Trophoblast cell (in vitro differentiated cells and primary cell): ENCODE data around the gene PSMD12.
A peak's percentile ranks its signal among the peaks of the same experiment; 100 is the strongest.

ENCODE experiments used
- DNase-seq, 2 donors: peaks; one replicate each; pipeline ENCODE4 v3.0.0-alpha.2; 2016
- H2AFZ ChIP-seq: 2 replicates; pipeline ENCODE4 v1.6.1; 2013; ENCODE audit warnings: low read length, moderate library complexity, mild to moderate bottlenecking; ENCODE audit not compliant: insufficient read depth, poor library complexity
- H2AK5ac ChIP-seq: 2 replicates; pipeline ENCODE4 v1.6.1; 2013; ENCODE audit warnings: mild to moderate bottlenecking, low read length
- H2BK120ac ChIP-seq: 2 replicates; pipeline ENCODE4 v1.6.1; 2013; ENCODE audit warnings: low read length, mild to moderate bottlenecking, moderate library complexity; ENCODE audit not compliant: insufficient read depth, poor library complexity
- H2BK12ac ChIP-seq: 2 replicates; pipeline ENCODE4 v1.6.1; 2013; ENCODE audit warnings: mild to moderate bottlenecking, low read length, moderate library complexity
- H2BK5ac ChIP-seq: 2 replicates; pipeline ENCODE4 v1.6.1; 2013; ENCODE audit warnings: low read length, low read depth, moderate library complexity, mild to moderate bottlenecking; ENCODE audit not compliant: poor library complexity
- H3K14ac ChIP-seq: 2 replicates; pipeline ENCODE4 v1.6.1; 2013; ENCODE audit warnings: mild to moderate bottlenecking, low read length
- H3K18ac ChIP-seq: 2 replicates; pipeline ENCODE4 v1.6.1; 2013; ENCODE audit warnings: mild to moderate bottlenecking, low read length
- H3K23ac ChIP-seq: 2 replicates; pipeline ENCODE4 v1.6.1; 2013; ENCODE audit warnings: low read length
- H3K27ac ChIP-seq: 2 replicates; pipeline ENCODE4 v1.5.1; 2013; ENCODE audit warnings: low read depth, mild to moderate bottlenecking, inconsistent platforms, low read length, moderate library complexity
- H3K27me3 ChIP-seq: 2 replicates; pipeline ENCODE4 v1.6.1; 2013; ENCODE audit warnings: inconsistent platforms, mild to moderate bottlenecking, low read length, moderate library complexity; ENCODE audit not compliant: insufficient read depth
- H3K36me3 ChIP-seq, 2 experiments: 1 replicate in 1 of 2; 2 replicates in 1 of 2; pipeline ENCODE4 v1.6.1; 2013; ENCODE audit warnings: low read length in 2 of 2, mild to moderate bottlenecking in 2 of 2, moderate library complexity in 1 of 2; ENCODE audit not compliant: insufficient read depth in 2 of 2, control insufficient read depth in 1 of 2
- H3K4ac ChIP-seq: 2 replicates; pipeline ENCODE4 v1.6.1; 2013; ENCODE audit warnings: low read depth, mild to moderate bottlenecking, low read length, moderate library complexity
- H3K4me1 ChIP-seq, 2 experiments: 1 replicate in 1 of 2; 2 replicates in 1 of 2; pipeline ENCODE4 v1.6.1; 2013; ENCODE audit warnings: low read length in 2 of 2, mild to moderate bottlenecking in 2 of 2, moderate library complexity in 1 of 2; ENCODE audit not compliant: insufficient read depth in 2 of 2, control insufficient read depth in 1 of 2
- H3K4me2 ChIP-seq: 2 replicates; pipeline ENCODE4 v1.6.1; 2013; ENCODE audit warnings: inconsistent platforms, mild to moderate bottlenecking, low read length, moderate library complexity
- H3K4me3 ChIP-seq: 2 replicates; pipeline ENCODE4 v1.5.1; 2013; ENCODE audit warnings: mild to moderate bottlenecking, low read depth, low read length, inconsistent platforms
- H3K79me1 ChIP-seq: one replicate; pipeline ENCODE4 v1.6.1; 2013; ENCODE audit warnings: low read length
- H3K79me2 ChIP-seq: 2 replicates; pipeline ENCODE4 v1.6.1; 2013; ENCODE audit warnings: low read length, mild to moderate bottlenecking; ENCODE audit not compliant: control insufficient read depth, insufficient read depth, poor library complexity
- H3K9ac ChIP-seq: 2 replicates; pipeline ENCODE4 v1.6.1; 2013; ENCODE audit warnings: mild to moderate bottlenecking, low read length
- H3K9me3 ChIP-seq: 2 replicates; pipeline ENCODE4 v1.6.1; 2013; ENCODE audit warnings: low read depth, mild to moderate bottlenecking, control low read depth, inconsistent platforms, low read length; ENCODE audit not compliant: insufficient read depth
- H4K12ac ChIP-seq: 2 replicates; pipeline ENCODE4 v1.6.1; 2013; ENCODE audit warnings: low read depth, mild to moderate bottlenecking, low read length, moderate library complexity
- H4K8ac ChIP-seq: 2 replicates; pipeline ENCODE4 v1.6.1; 2013; ENCODE audit warnings: low read depth, mild to moderate bottlenecking, low read length, moderate library complexity
- H4K91ac ChIP-seq: one replicate; pipeline ENCODE4 v1.6.1; 2013; ENCODE audit warnings: low read depth, mild to moderate bottlenecking, low read length, moderate library complexity
- WGBS: extraction: QIAGEN DNeasy Blood & Tissue Kit; methylation state at CpG from one replicate; pipeline ENCODE4 v1.1.7; 2013; ENCODE audit warnings: missing lambda C conversion rate; ENCODE audit not compliant: insufficient read length, insufficient coverage; ENCODE audit errors: extremely low coverage; 5-methylcytosine and 5-hydroxymethylcytosine counted together

The PSMD12 gene

GRCh38 chr17:67401106-67401505, 34.7 kb upstream of the PSMD12 start:
- H3K4me2 ChIP-seq, result no peak overlapping the region
- no peak overlapping the region for H3K23ac ChIP-seq
- no peak overlapping the region for H3K14ac ChIP-seq
- no peak overlapping the region for H2AFZ ChIP-seq
- H3K79me1 ChIP-seq, result no peaks in the 10 kb centered on the region
- H3K36me3 ChIP-seq, result no peaks in the 10 kb centered on the region
- H3K79me2 ChIP-seq, result no peaks in the 10 kb centered on the region
- no peak overlapping the region for H3K4me3 ChIP-seq
- peak; percentile 84 to 97 for DNase-seq
- no peak overlapping the region for H3K27ac ChIP-seq
- peaks cover 0 to 3% of the 10 kb centered on the region in 2 experiments for H3K4me1 ChIP-seq
- no peak overlapping the region for H3K4ac ChIP-seq
- H3K9me3 ChIP-seq, result no peaks in the 10 kb centered on the region
- no peak overlapping the region for H4K8ac ChIP-seq
- no peak overlapping the region for H3K9ac ChIP-seq
- no peak overlapping the region for H3K18ac ChIP-seq
- H2AK5ac ChIP-seq, result no peak overlapping the region
- no peak overlapping the region for H2BK5ac ChIP-seq
- no peaks in the 10 kb centered on the region for H3K27me3 ChIP-seq
- H4K12ac ChIP-seq, result no peak overlapping the region
- H4K91ac ChIP-seq, result no peak overlapping the region
- no peak overlapping the region for H2BK12ac ChIP-seq
- no peak overlapping the region for H2BK120ac ChIP-seq
- WGBS, result no CpG with 5 or more reads among the region's 9 CpGs

DNA sequence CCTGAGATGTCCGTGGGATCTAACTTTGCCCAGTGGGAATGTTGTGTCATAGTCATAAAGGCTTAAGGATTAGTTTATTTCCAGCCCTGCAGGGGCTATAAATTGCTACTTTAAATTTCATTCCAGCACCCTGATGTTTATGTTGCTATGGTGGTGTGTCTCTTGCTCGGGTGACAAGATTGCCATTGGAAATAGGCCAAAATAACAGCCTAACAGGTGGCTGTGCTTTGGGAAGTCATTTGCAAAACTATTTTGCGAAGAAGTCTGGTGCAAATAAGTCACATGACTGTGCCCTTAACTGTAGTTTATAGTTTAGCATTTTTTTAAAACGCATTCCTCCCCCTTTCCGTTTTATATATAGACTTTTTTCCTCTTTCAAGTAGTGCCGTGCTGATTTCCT, 33.8 kb upstream of the PSMD12 start:
- Histone ChIP-seq H2AFZ (no peak overlapping the region), H3K4ac (no peak overlapping the region), H2BK5ac (no peak overlapping the region), H2BK12ac (no peak overlapping the region), H4K12ac (no peak overlapping the region), H2BK120ac (no peak overlapping the region), H3K27me3 (no peaks in the 10 kb centered on the region), H3K36me3 (no peaks in the 10 kb centered on the region), H2AK5ac (no peak overlapping the region), H3K9ac (no peak overlapping the region), H3K4me1 (peaks cover 0 to 3% of the 10 kb centered on the region in 2 experiments), H3K4me3 (no peak overlapping the region), H3K14ac (no peak overlapping the region), H3K18ac (no peak overlapping the region), H3K79me2 (no peaks in the 10 kb centered on the region), H4K91ac (no peak overlapping the region), H3K79me1 (no peaks in the 10 kb centered on the region), H3K27ac (no peak overlapping the region), H3K23ac (no peak overlapping the region), H3K9me3 (no peaks in the 10 kb centered on the region), H3K4me2 (no peak overlapping the region), H4K8ac (no peak overlapping the region)
- DNase-seq, result peak in 1 of 2 donors; percentile 6
- WGBS, result no CpG with 5 or more reads among the region's 6 CpGs

GRCh38 chr17:67399676-67400075, 33.3 kb upstream of the PSMD12 start:
- no CpG with 5 or more reads among the region's 3 CpGs for WGBS

GRCh38 chr17:67393809-67394397, 27.5 kb upstream of the PSMD12 start:
- no peak overlapping the region for H2AFZ ChIP-seq
- H3K18ac ChIP-seq, result no peak overlapping the region
- no peak overlapping the region for H3K9ac ChIP-seq
- no peak for DNase-seq
- H3K23ac ChIP-seq, result no peak overlapping the region
- H4K91ac ChIP-seq, result no peak overlapping the region
- no peak overlapping the region for H3K4me2 ChIP-seq
- H4K8ac ChIP-seq, result no peak overlapping the region
- H3K14ac ChIP-seq, result no peak overlapping the region
- no peaks in the 10 kb centered on the region for H3K79me2 ChIP-seq
- no peak overlapping the region for H2BK12ac ChIP-seq
- no peak overlapping the region for H3K4ac ChIP-seq
- H2AK5ac ChIP-seq, result no peak overlapping the region
- no peak overlapping the region for H3K4me3 ChIP-seq
- H2BK5ac ChIP-seq, result no peak overlapping the region
- no peak overlapping the region for H3K27ac ChIP-seq
- no peaks in the 10 kb centered on the region for H3K36me3 ChIP-seq
- H3K27me3 ChIP-seq, result no peaks in the 10 kb centered on the region
- no peaks in the 10 kb centered on the region for H3K4me1 ChIP-seq
- no peak overlapping the region for H2BK120ac ChIP-seq
- H3K9me3 ChIP-seq, result no peaks in the 10 kb centered on the region
- H4K12ac ChIP-seq, result no peak overlapping the region
- no peaks in the 10 kb centered on the region for H3K79me1 ChIP-seq
- no CpG with 5 or more reads among the region's 9 CpGs for WGBS

More at GRCh38 chr17:67399676-67400075, 33.3 kb upstream of the PSMD12 start:
- Histone ChIP-seq H3K9me3 (no peaks in the 10 kb centered on the region), H3K18ac (no peak overlapping the region), H2BK120ac (no peak overlapping the region), H3K79me2 (no peaks in the 10 kb centered on the region), H3K4me1 (peaks cover 0 to 3% of the 10 kb centered on the region in 2 experiments), H3K14ac (no peak overlapping the region), H2BK5ac (no peak overlapping the region), H4K91ac (no peak overlapping the region), H3K23ac (no peak overlapping the region), H3K36me3 (no peaks in the 10 kb centered on the region), H3K79me1 (no peaks in the 10 kb centered on the region), H3K9ac (no peak overlapping the region), H3K27me3 (no peaks in the 10 kb centered on the region), H3K4me2 (no peak overlapping the region), H4K12ac (no peak overlapping the region), H2BK12ac (no peak overlapping the region), H2AFZ (no peak overlapping the region), H3K27ac (no peak overlapping the region), H3K4ac (no peak overlapping the region), H4K8ac (no peak overlapping the region), H2AK5ac (no peak overlapping the region), H3K4me3 (no peak overlapping the region)
- no peak for DNase-seq
